Measurements from ENCODE around the gene RAB9B.

The RAB9B gene

GRCh38 chrX:103831342-103831802 is 685 bp downstream of the RAB9B start:
- peaks cover 5% of the 10 kb centered on the region; the same call in 1 of the 2 replicates for H3K4me1 ChIP-seq (ENCODE audit: control insufficient read depth, low read length)
- no peaks in the 10 kb centered on the region for H3F3A ChIP-seq (ENCODE audit: control insufficient read depth, insufficient read depth)
- peak overlapping the region; percentile 75 for H3K4me3 ChIP-seq (ENCODE audit: low read length)
- TF ChIP-seq CTCF (IDR thresholded peaks at IDR 0.05; ENCODE audit: low read depth, low read length, poor library complexity, severe bottlenecking) (no peak), EZH2phosphoT487 (IDR thresholded peaks at IDR 0.05; ENCODE audit: borderline replicate concordance, low read length) (no peak)
- no peaks in the 10 kb centered on the region for H3K36me3 ChIP-seq (ENCODE audit: control insufficient read depth, low read length)
- no peaks in the 10 kb centered on the region for H3K9me3 ChIP-seq (ENCODE audit: control insufficient read depth, insufficient read depth, low read length)
- H3K27me3 ChIP-seq (ENCODE audit: control insufficient read depth, low read length) = no peaks in the 10 kb centered on the region
- no peaks in the 10 kb centered on the region for H4K20me1 ChIP-seq (ENCODE audit: control insufficient read depth, insufficient read depth, low read depth, low read length)
- no peaks in the 10 kb centered on the region for H3K79me2 ChIP-seq (ENCODE audit: control insufficient read depth, low read length)
- peak overlapping the region; percentile 77 for H3K4me2 ChIP-seq (ENCODE audit: low read length)
- H3K9me2 ChIP-seq (replicated peaks; ENCODE audit: control insufficient read depth, low read length) = no peaks in the 10 kb centered on the region
- H3K27ac ChIP-seq (ENCODE audit: low read depth, low read length) = no peak overlapping the region

GRCh38 chrX:103830848-103831247 is 1.2 kb downstream of the RAB9B start:
- Histone ChIP-seq H3K9me3 (ENCODE audit: control insufficient read depth, insufficient read depth, low read length) (no peaks in the 10 kb centered on the region), H3K9me2 (replicated peaks; ENCODE audit: control insufficient read depth, low read length) (no peaks in the 10 kb centered on the region), H3K27me3 (ENCODE audit: control insufficient read depth, low read length) (no peaks in the 10 kb centered on the region), H3K79me2 (ENCODE audit: control insufficient read depth, low read length) (no peaks in the 10 kb centered on the region), H3K4me2 (ENCODE audit: low read length) (no peak overlapping the region), H3K4me1 (ENCODE audit: control insufficient read depth, low read length) (peaks cover 5% of the 10 kb centered on the region; the same call in 1 of the 2 replicates), H4K20me1 (ENCODE audit: control insufficient read depth, insufficient read depth, low read depth, low read length) (no peaks in the 10 kb centered on the region), H3F3A (ENCODE audit: control insufficient read depth, insufficient read depth) (no peaks in the 10 kb centered on the region), H3K4me3 (ENCODE audit: low read length) (no peak overlapping the region), H3K36me3 (ENCODE audit: control insufficient read depth, low read length) (no peaks in the 10 kb centered on the region), H3K27ac (ENCODE audit: low read depth, low read length) (no peak overlapping the region)
- TF ChIP-seq CTCF (IDR thresholded peaks at IDR 0.05; ENCODE audit: low read depth, low read length, poor library complexity, severe bottlenecking) (no peak), EZH2phosphoT487 (IDR thresholded peaks at IDR 0.05; ENCODE audit: borderline replicate concordance, low read length) (no peak)

- Histone ChIP-seq H3K27ac (ENCODE audit: low read depth, low read length) (no peak overlapping the region), H3K79me2 (ENCODE audit: control insufficient read depth, low read length) (no peaks in the 10 kb centered on the region), H3K36me3 (ENCODE audit: control insufficient read depth, low read length) (no peaks in the 10 kb centered on the region), H3K9me2 (replicated peaks; ENCODE audit: control insufficient read depth, low read length) (no peaks in the 10 kb centered on the region), H3K27me3 (ENCODE audit: control insufficient read depth, low read length) (no peaks in the 10 kb centered on the region), H4K20me1 (ENCODE audit: control insufficient read depth, insufficient read depth, low read depth, low read length) (no peaks in the 10 kb centered on the region), H3K9me3 (ENCODE audit: control insufficient read depth, insufficient read depth, low read length) (no peaks in the 10 kb centered on the region), H3K4me2 (ENCODE audit: low read length) (no peak overlapping the region), H3F3A (ENCODE audit: control insufficient read depth, insufficient read depth) (no peaks in the 10 kb centered on the region), H3K4me1 (ENCODE audit: control insufficient read depth, low read length) (peaks cover 5% of the 10 kb centered on the region; the same call in 1 of the 2 replicates), H3K4me3 (ENCODE audit: low read length) (no peak overlapping the region)
- TF ChIP-seq EZH2phosphoT487 (IDR thresholded peaks at IDR 0.05; ENCODE audit: borderline replicate concordance, low read length) (no peak), CTCF (IDR thresholded peaks at IDR 0.05; ENCODE audit: low read depth, low read length, poor library complexity, severe bottlenecking) (no peak)
Measured at GRCh38 chrX:103828529-103828928, 3.5 kb downstream of the RAB9B start.

All from DOHH2 (cell line).